ENCODE measurements around the gene SYT11. TPM values are rescaled to one million over a fixed set of nuclear protein-coding genes. Genes with fewer than 3 reads are reported as not detected.

The SYT11 gene
- total and polyA plus RNA-seq, 2 of the 8 experiments (the other 6 are each of a cell fraction or from before 2014, with no cell fraction given), result 7.2 to 9.6 TPM

DNA sequence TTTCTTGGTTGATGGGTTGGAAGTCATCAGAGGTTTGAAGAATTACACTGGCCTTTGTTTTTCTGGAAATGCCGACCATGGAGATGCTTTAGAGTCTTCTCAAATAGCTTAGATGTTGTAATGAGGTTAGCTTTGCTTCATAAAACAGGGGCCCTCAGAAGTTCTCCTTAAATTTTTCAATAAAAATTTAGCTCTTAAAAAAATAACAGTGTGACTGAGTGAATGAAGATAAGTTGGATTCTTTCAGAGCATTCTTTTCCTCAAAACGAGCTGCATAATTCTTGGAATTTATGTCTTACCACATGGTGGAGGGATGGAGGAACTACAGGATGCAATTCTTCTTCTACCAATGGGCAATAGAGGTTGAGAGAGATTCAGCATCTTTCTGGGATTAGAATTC is 23.4 kb downstream of the SYT11 start:
- Histone ChIP-seq H3K4me3 (ENCODE audit: extremely low read depth in 1 of 4, insufficient read depth in 2 of 4, low read depth in 3 of 4, low read length in 4 of 4) (no peak overlapping the region), H4K8ac (ENCODE audit: extremely low read depth, insufficient read depth, low read length) (no peak overlapping the region), H2AFZ (ENCODE audit: low read length) (no peak overlapping the region), H3K23me2 (ENCODE audit: low read depth, low read length) (no peaks in the 10 kb centered on the region), H2BK5ac (ENCODE audit: low read depth, low read length) (no peak overlapping the region), H3K56ac (replicated peaks; ENCODE audit: insufficient read length, low read depth, low read length) (no peak overlapping the region), H3K18ac (ENCODE audit: extremely low read depth, low read length) (no peak overlapping the region), H4K91ac (replicated peaks; ENCODE audit: insufficient read length, low read length) (no peak overlapping the region), H2BK15ac (ENCODE audit: low read length) (no peak overlapping the region), H3K27me3 (replicated peaks in 1 of 4; ENCODE audit: control insufficient read depth in 3 of 4, extremely low read depth in 1 of 4, insufficient read depth in 3 of 4, low read length in 3 of 4) (no peaks in the 10 kb centered on the region), H3K23ac (ENCODE audit: insufficient read length) (no peak overlapping the region), H4K20me1 (replicated peaks in 1 of 2; ENCODE audit: control insufficient read depth in 1 of 2, insufficient read depth in 2 of 2, low read length in 2 of 2) (no peaks in the 10 kb centered on the region), H3K4me2 (ENCODE audit: insufficient read depth in 1 of 2, low read depth in 2 of 2, low read length in 2 of 2) (no peak overlapping the region), H3K36me3 (ENCODE audit: control insufficient read depth in 2 of 4, insufficient read depth in 4 of 4, low read length in 3 of 4) (no peaks in the 10 kb centered on the region), H3K4ac (replicated peaks; ENCODE audit: insufficient read length, low read depth, low read length) (no peak overlapping the region), H3K4me1 (replicated peaks in 1 of 4; ENCODE audit: control insufficient read depth in 3 of 4, insufficient read depth in 4 of 4, low read length in 3 of 4) (0 out of 7 replicates have a peak, but pooled peaks cover 0 to 3% (median 0%) of the 10 kb centered on the region in 4 experiments), H2AK5ac (ENCODE audit: low read depth, low read length) (no peak overlapping the region), H2BK12ac (ENCODE audit: low read depth, low read length) (no peak overlapping the region), H3K9ac (replicated peaks in 1 of 4; ENCODE audit: extremely low read depth in 1 of 4, low read depth in 3 of 4, low read length in 3 of 4) (no peak overlapping the region), H3K79me1 (ENCODE audit: low read depth, low read length) (no peaks in the 10 kb centered on the region), H2BK120ac (replicated peaks; ENCODE audit: low read depth, low read length) (no peak overlapping the region), H3K14ac (ENCODE audit: insufficient read length) (no peak overlapping the region), H3K79me2 (ENCODE audit: control insufficient read depth in 1 of 2, insufficient read depth in 2 of 2, low read length in 2 of 2) (no peaks in the 10 kb centered on the region), H2BK20ac (ENCODE audit: low read length) (no peak overlapping the region), H3K9me3 (ENCODE audit: insufficient read depth in 2 of 2, low read depth in 1 of 2, low read length in 1 of 2) (no peaks in the 10 kb centered on the region), H4K5ac (ENCODE audit: insufficient read length, low read depth, low read length) (no peak overlapping the region), H3K27ac (ENCODE audit: low read depth, low read length) (no peak overlapping the region)
- DNase-seq (ENCODE audit: low read depth in 1 of 2, low spot score in 2 of 2) (no peak), FAIRE-seq (no peak)
- ChIA-PET CTCF (ENCODE audit: partially characterized antibody) (interaction anchor here (0.6 to 1.3 kb wide), 5 partner anchors 15 to 533 kb away, joined by 3 to 5 read pairs (median 3); no protein-coding TSS in a partner anchor), POLR2A (ENCODE audit: partially characterized antibody) (interaction anchor here (0.6 to 2.5 kb wide), 4 partner anchors 10 to 299 kb away, joined by 3 to 10 read pairs (median 4); no protein-coding TSS in a partner anchor)
- TF ChIP-seq RXRA (IDR thresholded peaks at IDR 0.05; ENCODE audit: insufficient read depth, low read depth, low read length) (no peak), RBBP5 (IDR thresholded peaks at IDR 0.05; ENCODE audit: borderline replicate concordance, low read depth, low read length) (no peak), GABPA (IDR thresholded peaks at IDR 0.05; ENCODE audit: borderline replicate concordance, insufficient read depth, low read length) (no peak), BRCA1 (IDR thresholded peaks at IDR 0.05; ENCODE audit: low read depth, low read length) (no peak), ASH2L (IDR thresholded peaks at IDR 0.05; ENCODE audit: low read length) (no peak), CREB1 (IDR thresholded peaks at IDR 0.05) (no peak), RFX5 (IDR thresholded peaks at IDR 0.05; ENCODE audit: borderline replicate concordance, low read depth, low read length) (no peak), SP1 (IDR thresholded peaks at IDR 0.05; ENCODE audit: low read depth, low read length) (no peak), GTF2F1 (IDR thresholded peaks at IDR 0.05; ENCODE audit: borderline replicate concordance, low read depth, low read length) (no peak)
- TF ChIP-seq, protein P1, sequence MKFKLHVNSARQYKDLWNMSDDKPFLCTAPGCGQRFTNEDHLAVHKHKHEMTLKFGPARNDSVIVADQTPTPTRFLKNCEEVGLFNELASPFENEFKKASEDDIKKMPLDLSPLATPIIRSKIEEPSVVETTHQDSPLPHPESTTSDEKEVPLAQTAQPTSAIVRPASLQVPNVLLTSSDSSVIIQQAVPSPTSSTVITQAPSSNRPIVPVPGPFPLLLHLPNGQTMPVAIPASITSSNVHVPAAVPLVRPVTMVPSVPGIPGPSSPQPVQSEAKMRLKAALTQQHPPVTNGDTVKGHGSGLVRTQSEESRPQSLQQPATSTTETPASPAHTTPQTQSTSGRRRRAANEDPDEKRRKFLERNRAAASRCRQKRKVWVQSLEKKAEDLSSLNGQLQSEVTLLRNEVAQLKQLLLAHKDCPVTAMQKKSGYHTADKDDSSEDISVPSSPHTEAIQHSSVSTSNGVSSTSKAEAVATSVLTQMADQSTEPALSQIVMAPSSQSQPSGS (IDR thresholded peaks at IDR 0.05; ENCODE audit: low read length), result no peak
- WGBS, 2 experiments (ENCODE audit: extremely low coverage in 1 of 2, insufficient coverage in 1 of 2, insufficient read length in 1 of 2, insufficient replicate concordance in 2 of 2, low coverage in 1 of 2, low lambda C conversion rate in 2 of 2, missing lambda C conversion rate in 1 of 2), result 80% methylated on average over 2 of the region's 2 CpGs; no CpG with 5 or more reads in 1 of the 2 experiments
